Right cardiac atrium (tissue), 5 donors: ENCODE measurements around the gene DCUN1D4. TPM values are rescaled to one million over a fixed set of nuclear protein-coding genes. Genes with fewer than 3 reads are reported as not detected.

ENCODE experiments used
- ATAC-seq, 2 donors: fragments of 200-7000 bp; cut with Tn5 transposase; one replicate each; pipeline versions ENCODE4 v1.8.0 to v1.9.1; 2020; ENCODE audit warnings: moderate library complexity in 2 of 2, mild to moderate bottlenecking in 1 of 2
- DNase-seq, 3 donors: peaks; one replicate each; pipeline ENCODE4 v3.0.0-alpha.2; 2020
- H3K27ac ChIP-seq: one replicate; pipeline ENCODE4 v1.5.1; 2013; ENCODE audit warnings: mild to moderate bottlenecking, low read length, control low read depth, moderate library complexity
- H3K27me3 ChIP-seq: one replicate; pipeline ENCODE4 v1.6.1; 2013; ENCODE audit not compliant: control insufficient read depth, insufficient read depth
- H3K4me1 ChIP-seq: one replicate; pipeline ENCODE4 v1.6.1; 2013; ENCODE audit warnings: low read length; ENCODE audit not compliant: control insufficient read depth, insufficient read depth
- H3K4me3 ChIP-seq: one replicate; pipeline ENCODE4 v1.5.1; 2013; ENCODE audit warnings: low read length, control low read depth
- H3K9me3 ChIP-seq: one replicate; pipeline ENCODE4 v1.6.1; 2013; ENCODE audit warnings: low read length; ENCODE audit not compliant: control insufficient read depth
- whole genome bisulfite sequencing: extraction: QIAGEN DNeasy Blood & Tissue Kit; methylation state at CpG from one replicate; pipeline ENCODE4 v1.1.7; 2013; 5-methylcytosine and 5-hydroxymethylcytosine counted together
- intact Hi-C, 4 donors: fragments of 100-400 bp; cut with DNase I; formaldehyde crosslinking; loops; one replicate each; pipeline versions ENCODE4 v1.11.0 to v1.14.0; 2022 to 2023
- polyA plus RNA-seq: library from polyadenylated mRNA; stranded (reverse); fragments of 200-250 nt; gene quantifications from one replicate; pipeline ENCODE4 v1.2.3, GENCODE V29; 2013
- total RNA-seq, 4 donors: library from RNA; stranded (reverse); fragmentation: NEBNext Ultra II Directional; extraction: Animal tissue kit (Norgen Biotek cat#: 25700); gene quantifications; one replicate each; pipeline ENCODE4 v1.2.1, GENCODE V29; 2021
- donor health status: healthy with polysubstance abuse.
- donor health status: DM: no; HTN: yes; CAD: no.
- donor health status: DM: no; HTN: no; CAD: no.
- donor health status: DM: no; HTN: yes; CAD: no; lungs with severe emphysema.
- donor health status: DM: yes; HTN: yes; CAD: no.

Gene DCUN1D4
- total and polyA plus RNA-seq, 5 donors, result 15.4 to 60.6 (median 54.8) TPM

DNA sequence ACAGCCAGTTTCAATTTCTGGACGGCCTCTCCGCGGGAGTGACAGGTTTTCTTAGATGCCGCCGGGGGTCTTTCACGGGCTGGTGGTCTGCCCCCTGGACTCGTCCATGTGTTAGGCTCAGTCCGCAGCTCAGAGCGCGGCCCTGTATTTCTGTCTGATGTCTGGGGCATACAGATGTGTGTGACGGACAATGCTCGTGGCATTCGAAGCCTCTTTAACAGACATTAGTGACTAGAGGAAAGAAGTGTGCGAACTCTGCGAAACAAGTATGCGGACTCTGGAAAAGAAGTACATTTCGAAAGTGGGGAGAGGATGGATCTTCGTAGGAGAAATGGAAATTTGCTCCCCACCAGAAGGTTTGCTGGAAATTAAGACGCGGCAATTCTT, 793 bp upstream of the DCUN1D4 start:
- Histone ChIP-seq H3K27me3 (no peaks in the 10 kb centered on the region), H3K9me3 (no peaks in the 10 kb centered on the region), H3K27ac (peak overlapping the region; percentile 76), H3K4me3 (peak overlapping the region; percentile 54), H3K4me1 (peaks cover 1% of the 10 kb centered on the region)
- under 1% methylated on average over 20 of the region's 20 CpGs for WGBS
- DNase-seq (peak; percentile 14 to 65 (median 57)), ATAC-seq (no peak)
- intact Hi-C loops, result no loop called here

- ATAC-seq, result peak; percentile 73 to 74
- DNase-seq, result peak; percentile 78 to 91 (median 88)
- intact Hi-C loops, result no loop called here
- H3K9me3 ChIP-seq, result no peaks in the 10 kb centered on the region
- peak overlapping the region; percentile 88 for H3K4me3 ChIP-seq
- H3K4me1 ChIP-seq, result peaks cover 1% of the 10 kb centered on the region
- WGBS, result under 1% methylated on average over 62 of the region's 64 CpGs
- H3K27ac ChIP-seq, result peak overlapping the region; percentile 94
- H3K27me3 ChIP-seq, result no peaks in the 10 kb centered on the region
These were observed 578 bp downstream of the DCUN1D4 start for GRCh38 chr4:51843309-51844152.

DNA sequence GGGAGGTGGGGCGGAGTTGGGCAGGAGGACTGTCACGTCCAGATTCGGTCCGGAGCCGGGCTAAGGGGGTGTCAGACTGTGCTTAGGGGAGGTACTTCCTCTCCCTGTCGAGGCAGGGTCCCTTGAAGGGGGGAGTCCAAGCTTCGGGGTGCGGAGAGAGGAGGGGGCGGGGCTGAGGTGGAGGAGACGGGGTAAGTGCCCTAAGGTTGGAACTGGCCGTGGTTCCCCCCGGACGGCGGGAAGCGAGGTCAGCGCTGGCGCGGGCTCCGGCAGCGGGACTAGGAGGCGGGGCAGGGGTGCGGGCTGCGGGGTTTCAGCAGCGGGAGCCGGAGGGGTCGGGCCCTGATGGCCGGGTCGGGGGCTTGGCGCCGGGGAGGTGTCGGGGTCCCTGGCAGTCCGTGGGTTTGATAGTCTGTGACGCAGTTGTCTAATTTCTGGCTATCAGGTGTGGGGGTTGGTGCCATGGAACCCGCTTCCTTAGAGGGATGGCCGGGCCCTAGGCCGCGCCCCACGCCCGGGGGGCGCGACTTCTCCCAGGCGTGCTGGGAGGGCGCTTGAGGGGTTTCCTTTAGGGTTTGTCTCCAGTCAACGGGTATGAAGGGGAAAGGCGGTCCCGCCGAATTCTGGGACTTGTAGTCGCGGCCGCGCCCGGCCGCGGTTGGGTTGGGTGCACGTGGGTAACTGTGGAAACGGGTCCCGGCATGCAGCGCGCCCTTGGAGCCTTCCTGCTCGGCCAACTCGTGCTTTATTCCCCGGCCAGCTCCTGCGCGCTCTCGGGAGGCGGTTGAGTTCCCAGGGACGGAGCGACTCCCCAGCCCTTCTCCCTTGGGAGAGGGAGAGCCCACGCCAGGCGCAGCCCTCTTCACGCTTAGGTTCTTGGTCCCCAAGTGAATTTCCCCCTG, 1.5 kb downstream of the DCUN1D4 start:
- WGBS, result under 1% methylated on average over 71 of the region's 71 CpGs
- DNase-seq (peak; percentile 94 to 98 (median 96)), ATAC-seq (peak; percentile 81 to 82)
- Histone ChIP-seq H3K4me1 (peaks cover 1% of the 10 kb centered on the region), H3K9me3 (no peaks in the 10 kb centered on the region), H3K27ac (peak overlapping the region; percentile 85), H3K27me3 (no peaks in the 10 kb centered on the region), H3K4me3 (peak overlapping the region; percentile 88)
- intact Hi-C loops, result no loop called here

- DNase-seq (no peak), ATAC-seq (no peak)
- WGBS, result 50% methylated on average over 6 of the region's 6 CpGs
- intact Hi-C loops, result no loop called here
- Histone ChIP-seq H3K27me3 (no peaks in the 10 kb centered on the region), H3K9me3 (no peaks in the 10 kb centered on the region), H3K4me3 (peak overlapping the region; percentile 88), H3K4me1 (peaks cover 1% of the 10 kb centered on the region), H3K27ac (peak overlapping the region; percentile 85)
These were observed 2.1 kb downstream of the DCUN1D4 start for GRCh38 chr4:51845055-51845426.

GRCh38 chr4:51845711-51846110, 2.8 kb downstream of the DCUN1D4 start:
- peaks cover 1% of the 10 kb centered on the region for H3K4me1 ChIP-seq

GRCh38 chr4:51849430-51849829, 6.5 kb downstream of the DCUN1D4 start:
- no peak for DNase-seq
- ATAC-seq, result no peak
- no peaks in the 10 kb centered on the region for H3K9me3 ChIP-seq
- intact Hi-C loops, result no loop called here
- H3K4me1 ChIP-seq, result peaks cover 9% of the 10 kb centered on the region
- no peak overlapping the region for H3K4me3 ChIP-seq
- 66% methylated on average over 5 of the region's 5 CpGs for WGBS
- H3K27me3 ChIP-seq, result no peaks in the 10 kb centered on the region
- no peak overlapping the region for H3K27ac ChIP-seq

More at GRCh38 chr4:51845711-51846110, 2.8 kb downstream of the DCUN1D4 start:
- intact Hi-C loops, result no loop called here
- no peak for ATAC-seq
- 61% methylated on average over 1 of the region's 1 CpG for WGBS
- Histone ChIP-seq H3K27ac (no peak overlapping the region), H3K9me3 (no peaks in the 10 kb centered on the region), H3K27me3 (no peaks in the 10 kb centered on the region), H3K4me3 (no peak overlapping the region)
- no peak for DNase-seq

GRCh38 chr4:51850294-51850693, 7.3 kb downstream of the DCUN1D4 start:
- no peaks in the 10 kb centered on the region for H3K9me3 ChIP-seq
- DNase-seq (no peak), ATAC-seq (no peak)
- no peaks in the 10 kb centered on the region for H3K27me3 ChIP-seq
- H3K4me3 ChIP-seq, result no peak overlapping the region
- H3K27ac ChIP-seq, result no peak overlapping the region
- intact Hi-C loops, result no loop called here
- WGBS, result 91% methylated on average over 4 of the region's 4 CpGs
- H3K4me1 ChIP-seq, result peaks cover 9% of the 10 kb centered on the region

- no peak overlapping the region for H3K27ac ChIP-seq
- DNase-seq (no peak), ATAC-seq (peak in 1 of 2 donors; percentile 15)
- WGBS, result 63% methylated on average over 7 of the region's 7 CpGs
- H3K4me1 ChIP-seq, result peaks cover 14% of the 10 kb centered on the region
- no peaks in the 10 kb centered on the region for H3K9me3 ChIP-seq
- intact Hi-C loops, result no loop called here
- H3K4me3 ChIP-seq, result no peak overlapping the region
- no peaks in the 10 kb centered on the region for H3K27me3 ChIP-seq
These were observed 8.4 kb downstream of the DCUN1D4 start for GRCh38 chr4:51851090-51851936.

DNA sequence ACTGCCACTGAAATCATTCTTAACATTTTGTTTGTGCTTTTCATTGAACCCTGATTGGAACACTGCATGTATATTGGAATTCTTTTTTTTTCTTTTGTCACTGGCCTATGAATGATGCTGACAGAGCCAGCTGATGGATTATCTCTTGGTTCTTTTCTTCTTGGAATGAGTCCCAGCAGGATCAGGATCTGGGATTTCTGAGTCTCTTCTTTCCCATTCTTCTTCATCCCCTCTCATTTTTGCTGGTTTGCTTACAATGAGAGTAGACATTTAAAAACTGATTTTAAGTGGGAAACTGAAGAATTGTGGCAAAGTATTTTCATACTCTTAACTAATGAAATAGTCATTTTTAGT, 9.0 kb downstream of the DCUN1D4 start:
- intact Hi-C loops, result no loop called here
- no peak for ATAC-seq
- Histone ChIP-seq H3K4me1 (peaks cover 13% of the 10 kb centered on the region), H3K27ac (no peak overlapping the region), H3K27me3 (no peaks in the 10 kb centered on the region), H3K9me3 (no peaks in the 10 kb centered on the region), H3K4me3 (no peak overlapping the region)
- DNase-seq, result no peak

- H3K4me3 ChIP-seq, result no peak overlapping the region
- no peak overlapping the region for H3K27ac ChIP-seq
- DNase-seq (peak in 1 of 3 donors; percentile 43), ATAC-seq (peak; percentile 53 to 70)
- no peaks in the 10 kb centered on the region for H3K27me3 ChIP-seq
- peaks cover 12% of the 10 kb centered on the region for H3K4me1 ChIP-seq
- WGBS, result 57% methylated on average over 6 of the region's 6 CpGs
- H3K9me3 ChIP-seq, result no peaks in the 10 kb centered on the region
- intact Hi-C loops, result no loop called here
These were observed 10.2 kb downstream of the DCUN1D4 start for GRCh38 chr4:51853027-51853682.
